ENCODE results near the gene ALPL. TPM values are rescaled to one million over a fixed set of nuclear protein-coding genes. Genes with fewer than 3 reads are reported as not detected.

ALPL gene
- polyA plus RNA-seq, 1 donor (not counting 4 experiments of a cell fraction or from before 2014, with no cell fraction given): not detected

GRCh38 chr1:21496063-21496462, 13.2 kb upstream of the ALPL start:
- dilution Hi-C loops (cut with MboI; ENCODE audit: extremely low pct_ligation_motif_present, low sequenced_read_pairs): no loop called here
- FAIRE-seq: no peak

GRCh38 chr1:21496886-21497285, 12.3 kb upstream of the ALPL start:
- Histone ChIP-seq H3K9me3 (ENCODE audit: control insufficient read depth, low read depth, low read length) (no peaks in the 10 kb centered on the region), H3K27me3 (ENCODE audit: control insufficient read depth, extremely low read depth, insufficient read depth, low read length) (no peaks in the 10 kb centered on the region), H3K4me1 (ENCODE audit: control insufficient read depth, extremely low read depth, insufficient read depth, low read length) (no peaks in the 10 kb centered on the region), H3K4me2 (ENCODE audit: control insufficient read depth, extremely low read depth, insufficient read depth, low read depth, low read length) (no peak overlapping the region), H3K27ac (ENCODE audit: control insufficient read depth, insufficient read depth, low read length) (no peak overlapping the region), H3K79me2 (ENCODE audit: control insufficient read depth, insufficient read depth, low read length) (no peaks in the 10 kb centered on the region), H4K20me1 (ENCODE audit: control insufficient read depth, extremely low read depth, insufficient read depth, low read length) (no peaks in the 10 kb centered on the region), H3K9ac (ENCODE audit: control insufficient read depth, extremely low read depth, insufficient read depth, low read length) (no peak overlapping the region), H3K4me3 (ENCODE audit: control insufficient read depth in 2 of 3, extremely low read depth in 1 of 3, insufficient read depth in 2 of 3, low read depth in 1 of 3, low read length in 3 of 3) (no peak overlapping the region), H3K36me3 (ENCODE audit: control insufficient read depth in 2 of 2, extremely low read depth in 1 of 2, insufficient read depth in 2 of 2, low read length in 2 of 2) (no peaks in the 10 kb centered on the region), H2AFZ (ENCODE audit: control insufficient read depth, low read length) (no peak overlapping the region), H3K9me1 (ENCODE audit: control insufficient read depth, extremely low read depth, insufficient read depth, low read length) (no peaks in the 10 kb centered on the region)
- no peak for DNase-seq (ENCODE audit: low read depth, low spot score)
- TF ChIP-seq EZH2 (IDR thresholded peaks at IDR 0.05; ENCODE audit: low read length) (no peak), CTCF (optimal IDR thresholded peaks at IDR 0.05 in 1 of 3, IDR thresholded peaks at IDR 0.05 in 1 of 3, conservative IDR thresholded peaks at IDR 0.05 in 1 of 3; ENCODE audit: extremely low read depth in 1 of 3, insufficient read depth in 2 of 3, low read length in 3 of 3) (no peak)
- dilution Hi-C loops (cut with MboI; ENCODE audit: extremely low pct_ligation_motif_present, low sequenced_read_pairs): no loop called here
- FAIRE-seq: no peak

More at GRCh38 chr1:21496063-21496462, 13.2 kb upstream of the ALPL start:
- Histone ChIP-seq H3K27me3 (ENCODE audit: control insufficient read depth, extremely low read depth, insufficient read depth, low read length) (peaks cover 4% of the 10 kb centered on the region), H3K27ac (ENCODE audit: control insufficient read depth, insufficient read depth, low read length) (no peak overlapping the region), H4K20me1 (ENCODE audit: control insufficient read depth, extremely low read depth, insufficient read depth, low read length) (no peaks in the 10 kb centered on the region), H3K9me1 (ENCODE audit: control insufficient read depth, extremely low read depth, insufficient read depth, low read length) (no peaks in the 10 kb centered on the region), H3K79me2 (ENCODE audit: control insufficient read depth, insufficient read depth, low read length) (no peaks in the 10 kb centered on the region), H3K4me3 (ENCODE audit: control insufficient read depth in 2 of 3, extremely low read depth in 1 of 3, insufficient read depth in 2 of 3, low read depth in 1 of 3, low read length in 3 of 3) (no peak overlapping the region), H3K9me3 (ENCODE audit: control insufficient read depth, low read depth, low read length) (no peaks in the 10 kb centered on the region), H3K9ac (ENCODE audit: control insufficient read depth, extremely low read depth, insufficient read depth, low read length) (no peak overlapping the region), H2AFZ (ENCODE audit: control insufficient read depth, low read length) (no peak overlapping the region), H3K4me1 (ENCODE audit: control insufficient read depth, extremely low read depth, insufficient read depth, low read length) (no peaks in the 10 kb centered on the region), H3K36me3 (ENCODE audit: control insufficient read depth in 2 of 2, extremely low read depth in 1 of 2, insufficient read depth in 2 of 2, low read length in 2 of 2) (no peaks in the 10 kb centered on the region), H3K4me2 (ENCODE audit: control insufficient read depth, extremely low read depth, insufficient read depth, low read depth, low read length) (no peak overlapping the region)
- no peak for DNase-seq (ENCODE audit: low read depth, low spot score)
- TF ChIP-seq EZH2 (IDR thresholded peaks at IDR 0.05; ENCODE audit: low read length) (no peak), CTCF (optimal IDR thresholded peaks at IDR 0.05 in 1 of 3, IDR thresholded peaks at IDR 0.05 in 1 of 3, conservative IDR thresholded peaks at IDR 0.05 in 1 of 3; ENCODE audit: extremely low read depth in 1 of 3, insufficient read depth in 2 of 3, low read length in 3 of 3) (no peak)
